RPMI8226 (cell line): Measurements from ENCODE around the gene HPSE2.
"Not testable (repeated sequence)": the region's sequence is repeated elsewhere in the genome, so short reads cannot be mapped to it uniquely, and the experiment has no call there.

Experiments used
- DNase-seq: peaks from one replicate; pipeline ENCODE4 v3.0.0-alpha.2; 2015

HPSE2 gene

GRCh38 chr10:98916526-98917125 is 319.0 kb downstream of the HPSE2 start:
- no peak for DNase-seq

DNA sequence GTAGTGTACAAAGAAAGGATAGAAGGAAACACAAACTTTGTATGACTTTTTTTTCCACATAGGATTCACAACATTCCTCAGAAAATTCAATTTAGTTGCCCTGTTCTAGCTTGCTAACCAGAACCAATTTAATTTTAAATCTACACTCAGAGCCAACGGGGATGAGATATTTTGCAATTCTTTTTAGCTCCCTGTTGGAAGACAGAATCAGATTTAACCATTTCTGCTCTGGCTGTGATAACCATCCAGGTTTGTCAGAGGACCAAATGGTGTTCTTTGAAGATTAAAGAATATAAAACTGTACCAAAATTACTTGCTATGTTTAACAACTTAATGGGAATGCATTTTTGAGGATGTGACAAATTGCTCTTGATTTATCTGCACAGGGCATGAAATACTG is 319.7 kb downstream of the HPSE2 start:
- no peak for DNase-seq

DNA sequence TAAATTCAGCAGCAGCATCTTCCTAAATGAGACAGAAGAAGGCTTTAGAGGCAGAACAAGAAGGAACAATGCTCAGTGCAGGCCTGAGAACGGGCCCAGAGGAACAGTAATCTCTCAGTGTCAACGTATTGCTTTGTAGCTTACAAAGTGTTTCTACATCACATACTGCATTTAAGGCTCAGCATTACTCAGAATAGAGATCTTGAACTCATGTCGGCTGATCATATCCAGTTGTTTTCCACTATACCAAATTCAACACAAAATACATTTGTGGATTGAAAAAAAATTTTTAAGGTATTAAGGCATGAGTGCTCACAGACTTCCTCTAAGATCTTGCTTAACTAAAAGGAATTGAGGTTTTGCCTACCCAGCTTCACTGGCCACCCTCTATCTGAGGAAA is 325.1 kb downstream of the HPSE2 start:
- DNase-seq, result no peak

GRCh38 chr10:98910048-98910447 is 325.6 kb downstream of the HPSE2 start:
- no peak for DNase-seq

DNA sequence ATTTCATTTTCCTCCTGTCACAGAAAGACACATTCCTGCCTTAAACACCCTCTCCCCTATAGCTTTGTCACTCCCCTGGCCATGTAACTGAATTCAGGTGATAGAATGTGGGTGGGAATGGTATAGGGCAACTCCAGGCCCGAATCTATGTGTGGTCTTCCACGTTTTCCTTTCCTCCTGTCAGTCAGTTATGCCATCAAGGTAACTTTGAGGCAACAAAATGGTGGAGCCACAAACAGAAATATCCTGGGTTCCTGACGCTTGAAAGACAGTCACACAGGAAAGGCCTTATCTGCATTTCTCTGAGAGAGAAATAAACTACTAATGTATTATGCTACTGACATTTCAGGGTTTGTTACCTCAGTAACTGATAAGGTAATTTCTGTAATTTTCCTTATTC is 326.8 kb downstream of the HPSE2 start:
- no peak for DNase-seq

- DNase-seq, result not testable (repeated sequence)
Measured at GRCh38 chr10:98908247-98908646, 327.4 kb downstream of the HPSE2 start.

- DNase-seq, result no peak
Measured at GRCh38 chr10:98901441-98902110, 334.1 kb downstream of the HPSE2 start.

DNA sequence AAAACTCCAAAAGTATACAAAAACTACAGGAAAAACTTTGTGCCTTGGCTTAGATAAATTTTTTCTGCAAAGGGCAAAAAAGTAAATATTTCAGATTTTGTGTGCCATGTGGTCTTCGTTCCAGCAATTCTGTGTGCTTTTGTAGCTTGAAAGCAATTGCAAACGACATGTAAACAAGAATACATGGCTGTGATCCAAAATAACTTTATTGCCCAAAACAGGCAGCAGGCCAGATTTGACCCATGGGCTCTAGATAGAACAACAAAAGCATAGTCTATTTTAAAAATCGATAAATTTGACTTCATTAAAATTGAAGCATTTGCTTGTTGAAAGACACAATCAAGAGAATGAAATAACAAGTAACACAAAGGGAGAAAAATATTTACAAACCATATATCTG is 336.6 kb downstream of the HPSE2 start:
- no peak for DNase-seq

GRCh38 chr10:98892523-98892922 is 343.1 kb downstream of the HPSE2 start:
- no peak for DNase-seq

GRCh38 chr10:98886686-98887085 is 349.0 kb downstream of the HPSE2 start:
- DNase-seq, result no peak

DNA sequence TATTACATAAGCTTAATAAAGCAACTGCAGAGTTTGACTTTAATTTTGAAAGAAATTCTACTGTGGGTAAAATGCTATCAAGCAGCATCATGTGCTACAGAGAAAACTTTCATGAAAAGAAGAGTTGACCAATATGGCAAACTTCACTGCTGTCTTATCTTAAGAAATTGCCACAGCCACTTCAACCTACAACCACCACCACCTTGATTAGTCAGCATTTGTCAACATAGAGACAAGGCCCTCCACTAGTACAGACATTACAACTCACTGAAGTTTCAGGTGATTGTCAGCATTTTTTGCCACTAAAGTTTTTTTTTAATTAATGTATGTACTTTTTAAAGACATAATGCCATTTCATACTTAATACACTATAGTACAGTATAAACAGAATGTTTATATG is 350.3 kb downstream of the HPSE2 start:
- DNase-seq, result no peak

GRCh38 chr10:98881789-98882188 is 353.9 kb downstream of the HPSE2 start:
- no peak for DNase-seq

DNA sequence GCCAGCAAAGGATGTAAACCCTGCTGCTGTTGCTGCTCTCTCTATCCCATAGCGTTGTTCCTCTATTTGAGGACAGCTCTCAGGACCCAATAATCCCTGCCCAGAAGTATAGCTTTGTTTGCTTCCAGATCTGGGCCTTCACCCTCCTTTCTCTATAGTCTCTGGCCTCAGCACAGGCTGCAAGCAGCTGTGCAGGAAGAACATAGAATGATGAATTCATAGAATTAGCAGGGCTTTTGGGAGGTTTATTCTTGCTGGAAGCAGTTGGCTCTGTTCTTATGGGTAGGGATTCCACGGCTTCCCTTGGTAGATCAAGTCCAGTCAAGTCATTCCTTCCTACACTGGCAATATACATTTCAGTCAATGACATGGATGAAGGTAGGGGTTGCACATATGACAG is 354.7 kb downstream of the HPSE2 start:
- no peak for DNase-seq

DNA sequence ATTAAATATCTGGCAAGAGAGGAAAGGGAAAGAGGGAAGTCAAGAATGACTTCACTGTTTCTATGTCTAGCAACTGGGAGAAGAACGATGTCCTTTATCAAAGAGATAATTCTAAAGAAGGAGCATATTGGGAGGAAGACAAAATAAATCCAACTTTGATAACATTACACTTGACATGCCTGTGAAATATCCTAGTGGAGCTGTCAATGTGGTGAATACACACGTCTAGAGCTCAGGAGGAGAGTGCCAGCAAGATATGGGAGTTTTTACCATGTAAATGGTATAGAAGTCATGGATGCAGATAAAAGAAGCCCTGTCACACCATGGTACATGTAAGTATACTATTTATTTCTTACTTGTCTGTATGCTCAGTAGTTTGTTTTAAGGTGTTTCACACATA is 356.7 kb downstream of the HPSE2 start:
- no peak for DNase-seq

- no peak for DNase-seq
Measured at GRCh38 chr10:98878418-98878817, 357.2 kb downstream of the HPSE2 start.

- DNase-seq, result no peak
Measured at GRCh38 chr10:98861962-98862361, 373.7 kb downstream of the HPSE2 start.

GRCh38 chr10:98858525-98858924 is 377.1 kb downstream of the HPSE2 start:
- no peak for DNase-seq

DNA sequence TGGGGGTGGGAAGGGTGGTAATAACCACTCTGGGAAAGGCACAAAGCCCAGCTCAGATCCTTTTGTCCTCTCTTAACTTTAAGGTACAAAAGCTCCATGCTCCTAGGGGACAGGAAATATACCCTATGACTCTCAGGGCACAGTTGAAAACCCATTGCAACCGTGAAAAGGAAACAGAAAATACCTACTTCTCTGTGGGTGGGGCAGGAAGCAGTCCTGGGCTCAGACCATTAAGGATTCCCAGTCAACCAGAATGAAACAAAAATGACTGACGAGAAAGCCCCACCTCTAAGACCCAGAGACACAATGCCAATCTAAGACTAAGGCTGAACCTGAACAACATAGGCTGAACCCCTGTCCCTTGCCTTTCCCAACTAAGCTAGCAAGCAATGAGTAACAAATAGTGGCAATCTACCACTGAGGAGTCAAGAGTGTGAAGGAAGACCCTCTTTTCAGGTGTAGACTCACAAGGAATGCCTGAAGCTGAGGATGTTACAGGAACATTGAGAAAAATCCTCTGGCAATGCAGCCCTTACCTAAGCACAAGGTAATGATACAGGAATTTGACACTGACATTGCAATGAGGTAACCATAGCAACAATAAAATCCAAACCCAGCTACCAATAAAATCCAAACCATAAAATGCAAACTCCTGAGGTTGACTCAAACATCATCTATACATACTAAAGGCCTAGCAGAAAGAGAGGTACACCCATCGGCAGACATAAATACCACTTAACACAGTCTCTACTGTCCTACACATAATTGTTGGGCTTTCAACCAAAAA is 380.1 kb downstream of the HPSE2 start:
- DNase-seq, result no peak

GRCh38 chr10:98852686-98853085 is 383.0 kb downstream of the HPSE2 start:
- DNase-seq, result no peak

- DNase-seq, result no peak
Measured at GRCh38 chr10:98848361-98848760, 387.3 kb downstream of the HPSE2 start.

GRCh38 chr10:98846787-98847186 is 388.9 kb downstream of the HPSE2 start:
- DNase-seq, result no peak

DNA sequence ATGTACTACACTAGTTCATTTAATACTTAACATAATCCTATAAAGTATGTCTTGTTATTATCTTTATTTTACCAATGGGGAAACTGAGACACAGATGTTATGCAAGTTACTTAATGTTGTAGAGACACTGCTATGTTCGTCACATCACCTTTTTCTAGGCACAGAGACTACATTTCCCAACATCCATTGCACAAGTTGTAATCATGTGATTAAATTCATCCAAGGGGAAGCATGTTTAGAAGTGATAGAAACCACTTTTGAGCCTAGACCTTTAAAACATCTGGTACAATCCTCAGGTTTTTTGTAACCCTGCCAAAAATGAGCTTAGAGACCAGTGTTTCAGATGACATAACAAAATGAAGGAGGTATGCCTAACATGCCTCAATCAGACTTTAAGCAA is 402.1 kb downstream of the HPSE2 start:
- no peak for DNase-seq

- no peak for DNase-seq
Measured at GRCh38 chr10:98832738-98833137, 402.9 kb downstream of the HPSE2 start.

GRCh38 chr10:98832196-98832595 is 403.5 kb downstream of the HPSE2 start:
- no peak for DNase-seq
